Measurements from ENCODE around the gene NFIB.

The NFIB gene

DNA sequence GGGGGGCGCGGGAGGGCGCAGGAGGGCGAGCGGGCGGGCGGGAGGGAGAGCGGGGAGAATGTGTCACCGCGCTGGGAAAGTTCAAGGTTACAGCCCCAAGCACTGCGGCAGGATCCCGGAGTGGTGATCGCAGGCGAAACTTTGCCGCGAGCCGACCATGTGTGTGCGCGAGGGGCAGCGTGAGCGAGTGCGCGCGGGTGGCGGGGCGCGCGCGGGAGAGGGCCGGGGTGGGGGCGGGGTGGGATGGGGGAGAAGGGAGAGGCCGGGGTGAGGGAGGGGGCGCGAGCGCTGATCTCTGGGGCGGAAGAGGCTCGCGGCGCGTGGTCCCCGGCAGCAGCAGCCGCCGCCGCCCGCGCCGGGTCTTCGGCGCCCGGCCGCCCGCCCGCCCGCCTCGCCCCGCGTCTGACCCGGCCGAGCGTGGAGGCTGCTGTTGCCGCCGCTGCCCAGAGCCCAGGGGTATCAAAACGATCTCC lies at the start of gene NFIB:
TSS of gene NFIB (minus strand) at position 191 of the 473 bp plus-strand sequence. CDS start 630 bp downstream, outside the sequence.
- DNase-seq, result no peak

DNA sequence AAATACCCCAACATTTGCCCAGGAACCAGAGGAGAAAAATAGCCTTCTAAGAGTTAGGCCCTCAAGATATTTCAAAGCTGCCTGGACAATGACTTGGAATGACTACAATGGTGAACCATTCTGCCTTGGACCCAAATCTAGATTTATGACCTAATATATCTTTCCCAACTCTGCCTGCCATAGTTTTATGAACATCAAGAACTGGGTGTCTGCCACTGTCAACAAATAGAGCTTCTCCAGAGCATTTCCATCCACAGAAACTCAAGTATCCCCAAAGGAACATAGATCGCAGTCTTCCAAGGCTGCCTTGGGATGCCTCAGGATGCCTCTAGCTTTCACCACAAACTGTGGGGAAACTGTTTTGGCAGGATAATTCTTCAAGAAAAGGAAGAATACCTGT lies 48.2 kb upstream of the NFIB start:
- DNase-seq, result no peak

- no peak for DNase-seq
Measured at GRCh38 chr9:14361074-14361473, 47.1 kb upstream of the NFIB start.

GRCh38 chr9:14358523-14358922 lies 44.6 kb upstream of the NFIB start:
- no peak for DNase-seq

- DNase-seq, result no peak
Measured at GRCh38 chr9:14356351-14357265, 42.7 kb upstream of the NFIB start.

DNA sequence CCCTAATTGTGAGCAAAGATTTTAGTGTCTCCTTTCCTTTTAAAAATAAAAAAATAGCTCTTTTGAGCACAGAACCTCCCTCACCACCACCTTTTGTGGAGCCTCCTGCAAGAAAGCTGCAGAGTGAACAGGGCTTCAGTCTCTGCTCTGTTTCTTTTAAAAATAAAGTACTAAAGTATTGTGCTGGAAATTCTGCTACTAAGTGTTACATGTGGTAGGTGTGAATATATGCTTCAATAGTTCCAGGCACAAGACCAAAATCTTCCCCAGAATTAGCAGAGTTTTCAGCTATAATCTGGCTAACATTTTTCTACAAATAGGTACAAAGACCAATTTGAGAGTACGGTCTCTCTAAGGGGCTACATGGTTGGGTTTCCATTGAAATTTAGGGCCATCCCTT lies 40.3 kb upstream of the NFIB start:
- no peak for DNase-seq

- DNase-seq, result no peak
Measured at GRCh38 chr9:14353222-14354056, 39.5 kb upstream of the NFIB start.

DNA sequence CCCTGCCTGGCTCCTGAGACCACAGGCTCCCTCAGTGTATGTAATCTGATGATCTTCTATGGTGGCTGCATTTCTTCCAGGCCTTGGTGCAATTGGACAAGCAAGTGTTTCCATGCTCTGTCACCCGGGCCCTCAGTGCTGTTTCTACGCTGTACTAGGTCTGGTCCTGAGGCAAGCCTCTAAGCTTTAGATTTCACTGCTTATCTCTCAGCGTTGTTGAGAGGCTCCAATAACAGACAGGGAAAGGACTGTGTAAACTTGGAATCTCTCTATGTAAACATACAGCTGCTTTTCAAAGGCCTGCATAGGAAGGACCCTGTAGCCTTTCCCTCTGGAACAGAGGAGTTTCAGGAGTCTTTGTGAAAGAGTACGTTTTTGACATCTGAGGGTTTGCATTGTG lies 38.6 kb upstream of the NFIB start:
- no peak for DNase-seq

GRCh38 chr9:14351221-14351836 lies 37.4 kb upstream of the NFIB start:
- DNase-seq, result no peak

GRCh38 chr9:14350754-14351153 lies 36.8 kb upstream of the NFIB start:
- no peak for DNase-seq

GRCh38 chr9:14350349-14350728 lies 36.4 kb upstream of the NFIB start:
- DNase-seq, result no peak

DNA sequence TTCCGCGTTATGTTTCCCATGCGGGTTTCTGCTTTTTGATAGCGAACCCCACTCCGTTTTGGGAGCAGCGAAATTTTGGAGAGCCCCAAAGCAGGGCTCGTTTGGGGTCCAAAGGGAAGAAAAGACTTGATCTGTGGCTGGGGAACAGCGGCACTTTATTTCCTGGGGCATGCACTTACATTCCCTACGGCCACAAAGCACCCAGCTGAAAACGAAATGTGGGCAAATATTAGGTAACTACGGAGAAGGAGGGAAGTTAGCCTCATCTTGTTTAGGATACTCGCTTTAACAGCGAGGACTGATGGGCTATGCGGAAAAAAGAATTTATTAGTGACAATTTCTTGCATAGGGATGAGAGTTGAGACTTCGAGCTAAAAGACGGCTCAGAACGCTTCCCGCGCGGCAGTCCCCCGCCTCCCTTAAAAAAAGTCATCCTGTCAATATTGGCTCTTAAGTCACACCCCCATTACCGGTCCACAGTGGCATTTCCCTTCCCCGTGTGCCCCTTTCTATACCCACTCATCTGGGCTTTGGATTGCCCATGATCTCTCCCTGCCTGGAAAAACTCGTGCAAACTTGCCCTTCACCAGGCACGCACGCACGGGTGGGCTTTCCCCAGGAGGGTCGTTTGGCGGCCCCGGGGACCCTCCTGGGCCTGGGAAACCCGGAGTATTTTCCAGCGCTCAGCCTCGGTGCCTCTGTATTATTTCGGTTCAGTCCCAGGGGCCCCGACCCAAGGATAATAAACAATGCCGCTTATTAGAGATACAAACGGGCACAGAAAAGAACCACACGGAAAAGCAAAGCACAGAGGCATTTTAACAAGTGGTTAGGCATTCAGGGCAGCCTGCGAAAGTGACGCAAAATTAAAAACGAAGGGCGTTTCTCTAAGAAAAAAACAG lies 35.8 kb upstream of the NFIB start:
- no peak for DNase-seq

DNA sequence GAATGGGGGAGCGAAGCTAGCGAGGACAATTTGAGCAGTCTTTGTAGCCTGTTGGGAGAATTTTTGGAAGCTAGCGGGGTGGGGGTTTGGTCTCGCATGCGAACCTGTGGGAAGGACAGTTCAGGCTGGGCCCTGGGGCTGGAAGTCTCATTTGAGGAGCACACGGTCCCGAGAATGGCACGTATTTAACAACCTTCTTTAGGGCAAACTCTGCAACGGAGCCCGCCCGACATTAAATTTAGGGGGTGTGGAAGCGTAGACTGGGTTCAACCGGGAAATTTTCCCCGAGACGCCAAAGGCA lies 35.2 kb upstream of the NFIB start:
- DNase-seq, result no peak

DNA sequence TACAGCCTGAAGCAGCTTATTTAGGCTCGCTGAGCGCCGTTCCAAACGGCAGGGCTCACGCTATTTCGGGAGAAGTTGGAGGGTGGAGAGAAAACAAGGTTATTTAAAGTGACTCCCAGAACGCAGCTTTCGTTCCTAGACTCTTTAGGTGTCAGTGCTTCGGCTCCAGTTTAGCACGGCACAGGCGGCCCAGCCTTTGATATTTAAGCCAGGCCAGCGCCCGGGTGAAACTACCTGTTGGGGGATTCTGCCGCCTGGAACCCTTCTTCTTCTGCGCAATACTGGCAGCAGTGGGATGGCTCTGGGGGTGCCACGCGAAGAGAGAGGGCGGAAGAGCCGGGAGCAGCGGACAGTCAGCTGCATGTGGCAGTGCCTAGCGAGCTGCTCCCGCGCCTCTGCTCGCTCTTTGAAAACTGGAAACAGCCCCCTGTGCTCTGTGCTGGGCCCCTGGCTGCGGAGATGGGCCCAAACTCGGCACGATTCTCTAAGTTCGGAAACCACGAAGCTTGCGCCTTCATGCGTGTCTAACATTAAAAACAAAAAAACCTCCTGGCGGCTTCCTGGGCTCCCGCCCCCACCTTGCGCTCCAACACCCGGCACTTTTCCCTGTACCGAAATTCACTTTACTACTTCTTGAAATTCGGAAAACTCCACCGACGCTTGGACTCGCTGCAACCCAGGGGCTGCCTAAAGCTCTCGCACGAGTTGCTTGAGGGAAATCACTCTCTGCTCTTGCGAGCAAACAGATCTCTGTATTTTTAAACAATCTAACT lies 34.6 kb upstream of the NFIB start:
- no peak for DNase-seq

GRCh38 chr9:14348123-14348372 lies 34.1 kb upstream of the NFIB start:
- DNase-seq, result no peak

GRCh38 chr9:14347406-14348122 lies 33.6 kb upstream of the NFIB start:
- DNase-seq, result no peak

DNA sequence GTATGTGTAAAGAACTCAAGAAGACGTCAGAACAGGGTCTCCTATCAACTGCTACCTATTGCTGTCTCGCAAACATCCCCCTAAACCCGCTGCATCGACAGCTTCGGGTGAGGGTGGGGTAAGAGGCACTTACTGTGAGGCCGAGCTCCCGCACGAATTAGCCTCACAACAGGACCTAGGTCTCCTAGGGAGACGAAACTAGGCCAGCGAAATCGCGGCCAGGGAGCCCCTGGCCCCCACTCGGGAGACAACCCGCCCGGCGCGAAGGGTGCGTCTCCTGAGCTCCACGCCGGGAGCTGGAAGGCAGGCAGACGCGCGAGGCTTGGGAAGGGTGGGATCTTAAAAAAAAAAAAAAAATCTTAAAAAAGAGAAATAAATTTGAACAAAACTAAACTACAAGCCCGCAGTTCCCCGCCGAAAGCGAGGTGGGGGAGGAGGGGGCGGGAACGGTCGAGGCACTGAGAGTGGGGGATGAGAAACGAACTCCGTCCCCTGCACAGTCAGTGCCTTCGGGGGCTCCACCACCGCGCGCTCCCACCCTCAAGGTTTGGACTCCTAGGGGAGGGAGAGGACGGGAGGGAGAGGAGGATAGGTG lies 33.0 kb upstream of the NFIB start:
- no peak for DNase-seq

DNA sequence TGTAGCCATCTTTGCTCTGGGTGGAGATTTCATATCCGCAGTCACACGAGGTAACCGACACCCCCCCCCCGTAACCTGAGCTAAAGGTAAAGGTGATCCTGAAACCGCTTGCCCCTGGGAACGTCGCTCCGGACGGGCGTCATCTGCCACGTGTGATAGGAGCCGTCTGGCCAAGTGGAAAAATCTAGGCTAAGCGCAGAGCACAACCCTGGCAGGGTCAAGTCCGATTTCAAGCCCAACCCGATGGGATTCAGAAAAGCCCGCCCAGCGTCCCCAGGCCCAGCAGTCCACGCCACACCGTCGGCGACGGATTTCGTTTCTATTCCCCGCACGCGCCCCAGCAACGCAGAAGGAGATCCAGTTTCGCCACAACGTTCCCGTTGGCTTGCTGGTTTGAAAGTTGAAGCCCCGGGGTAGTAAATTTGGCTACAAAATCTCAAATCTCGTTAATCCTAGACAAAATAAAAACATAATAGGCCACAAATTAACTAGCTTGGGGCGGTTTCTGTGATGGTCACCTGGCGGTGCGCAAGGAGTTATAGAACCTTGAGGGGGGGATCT lies 32.4 kb upstream of the NFIB start:
- DNase-seq, result no peak

- no peak for DNase-seq
Measured at GRCh38 chr9:14345354-14346230, 31.7 kb upstream of the NFIB start.

GRCh38 chr9:14344941-14345353 lies 31.0 kb upstream of the NFIB start:
- no peak for DNase-seq
